GM18520 (cell line): Measurements from ENCODE around the gene DIPK1C.

Source experiments
- ATAC-seq: cut with Tn5 transposase; IDR thresholded peaks from one replicate; pipeline ENCODE4 v1.9.1; 2021; ENCODE audit not compliant: unreplicated experiment

Gene DIPK1C

GRCh38 chr18:74390900-74391299 is 66.2 kb downstream of the DIPK1C start:
- no peak for ATAC-seq

- no peak for ATAC-seq
Observed at GRCh38 chr18:74389991-74390390, 67.1 kb downstream of the DIPK1C start.

GRCh38 chr18:74389171-74389927 is 67.8 kb downstream of the DIPK1C start:
- no peak for ATAC-seq

GRCh38 chr18:74388227-74388626 is 68.9 kb downstream of the DIPK1C start:
- no peak for ATAC-seq

- ATAC-seq: no peak
Observed at GRCh38 chr18:74387383-74387782, 69.7 kb downstream of the DIPK1C start.
